T-helper 1 cell treated with Interleukin-12 subunit alpha and Interleukin-12 subunit beta and Interleukin-4 antibody, amounts not matched to agents 30 μg/mL and 1 μg/mL, for 36 hours (primary cell): ENCODE results near the gene ARID5B.
"Not testable (repeated sequence)": the region's sequence is repeated elsewhere in the genome, so short reads cannot be mapped to it uniquely, and the experiment has no call there.

Experiments used
- H3K27ac Mint-ChIP-seq: one replicate; pipeline ENCODE4 v1.8.0; 2021; ENCODE audit warnings: mild to moderate bottlenecking, mixed read lengths
- H3K27me3 Mint-ChIP-seq: one replicate; pipeline ENCODE4 v1.8.0; 2021; ENCODE audit warnings: low read depth, mixed read lengths
- H3K36me3 Mint-ChIP-seq: one replicate; pipeline ENCODE4 v1.8.0; 2021; ENCODE audit warnings: low read depth, mixed read lengths
- H3K4me1 Mint-ChIP-seq: one replicate; pipeline ENCODE4 v1.8.0; 2021; ENCODE audit warnings: low read depth, mixed read lengths
- H3K4me3 Mint-ChIP-seq: one replicate; pipeline ENCODE4 v1.8.0; 2021; ENCODE audit warnings: mild to moderate bottlenecking, moderate library complexity, mixed read lengths
- H3K9me3 Mint-ChIP-seq: one replicate; pipeline ENCODE4 v1.8.0; 2021; ENCODE audit warnings: mixed read lengths

The ARID5B gene

GRCh38 chr10:62028502-62028842 is 127.0 kb downstream of the ARID5B start:
- not testable (repeated sequence) for H3K27ac Mint-ChIP-seq, H3K4me3 Mint-ChIP-seq, H3K27me3 Mint-ChIP-seq, H3K9me3 Mint-ChIP-seq
- H3K36me3 Mint-ChIP-seq = peaks cover 44% of the 10 kb centered on the region
- H3K4me1 Mint-ChIP-seq = peaks cover 60% of the 10 kb centered on the region

- H3K36me3 Mint-ChIP-seq = peaks cover 42% of the 10 kb centered on the region
- H3K27ac Mint-ChIP-seq = peak overlapping the region; percentile 53
- peaks cover 61% of the 10 kb centered on the region for H3K4me1 Mint-ChIP-seq
- no peaks in the 10 kb centered on the region for H3K27me3 Mint-ChIP-seq
- no peaks in the 10 kb centered on the region for H3K9me3 Mint-ChIP-seq
- no peak overlapping the region for H3K4me3 Mint-ChIP-seq
These were observed 127.9 kb downstream of the ARID5B start for GRCh38 chr10:62029401-62029800.

DNA sequence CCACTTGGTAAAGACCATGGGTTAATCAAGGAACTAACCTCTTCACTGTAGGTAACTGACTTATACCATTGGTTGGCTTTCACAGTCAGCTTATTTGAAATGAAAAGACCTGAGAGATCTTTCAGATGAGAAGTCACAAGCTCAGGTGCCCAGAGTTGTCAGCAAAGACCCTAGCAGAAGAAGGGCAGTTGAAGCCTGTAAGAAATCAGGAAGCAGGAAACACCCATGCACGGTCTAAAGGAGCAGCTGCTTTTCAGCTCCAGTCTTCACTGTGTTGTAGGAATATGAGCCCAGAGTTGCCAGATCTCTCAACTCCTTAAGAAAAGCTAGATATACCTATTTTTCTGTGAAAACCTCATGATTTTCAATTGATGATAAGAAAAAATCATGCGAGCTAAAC is 130.0 kb downstream of the ARID5B start:
- H3K27ac Mint-ChIP-seq = peak overlapping the region; percentile 55
- H3K9me3 Mint-ChIP-seq = no peaks in the 10 kb centered on the region
- peaks cover 42% of the 10 kb centered on the region for H3K36me3 Mint-ChIP-seq
- H3K4me3 Mint-ChIP-seq = no peak overlapping the region
- peaks cover 67% of the 10 kb centered on the region for H3K4me1 Mint-ChIP-seq
- H3K27me3 Mint-ChIP-seq = no peaks in the 10 kb centered on the region

DNA sequence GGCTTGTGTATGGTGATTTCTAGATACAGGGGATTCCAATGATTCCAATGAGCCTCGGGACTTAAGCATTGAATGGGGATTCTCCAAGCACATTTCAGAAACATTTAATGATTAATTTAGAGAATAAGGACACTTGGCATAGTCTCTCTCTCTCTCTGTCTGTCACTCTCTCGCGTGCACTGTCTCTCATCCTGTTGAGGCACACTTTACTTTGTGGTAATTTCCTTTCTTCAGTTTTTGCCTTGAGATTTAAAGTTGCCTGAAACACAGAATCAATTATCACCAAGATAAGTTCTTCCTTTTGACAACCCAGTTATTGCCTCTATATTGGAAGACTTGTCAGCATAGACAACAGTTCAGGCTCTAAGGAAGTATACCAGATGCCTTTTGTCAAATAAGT is 131.6 kb downstream of the ARID5B start:
- no peaks in the 10 kb centered on the region for H3K9me3 Mint-ChIP-seq
- H3K36me3 Mint-ChIP-seq = peaks cover 35% of the 10 kb centered on the region
- H3K4me3 Mint-ChIP-seq = peak overlapping the region; percentile 43
- H3K4me1 Mint-ChIP-seq = peaks cover 69% of the 10 kb centered on the region
- no peaks in the 10 kb centered on the region for H3K27me3 Mint-ChIP-seq
- H3K27ac Mint-ChIP-seq = peak overlapping the region; percentile 66

GRCh38 chr10:62034096-62034640 is 132.7 kb downstream of the ARID5B start:
- Mint-ChIP-seq H3K4me3 (no peak overlapping the region), H3K36me3 (peaks cover 29% of the 10 kb centered on the region), H3K27ac (peak overlapping the region; percentile 43)

GRCh38 chr10:62036186-62037081 is 134.9 kb downstream of the ARID5B start:
- Mint-ChIP-seq H3K27ac (peak overlapping the region; percentile 82), H3K4me3 (no peak overlapping the region), H3K4me1 (peaks cover 76% of the 10 kb centered on the region), H3K36me3 (peaks cover 23% of the 10 kb centered on the region), H3K9me3 (no peaks in the 10 kb centered on the region), H3K27me3 (no peaks in the 10 kb centered on the region)

More at GRCh38 chr10:62034096-62034640, 132.7 kb downstream of the ARID5B start:
- H3K9me3 Mint-ChIP-seq = no peaks in the 10 kb centered on the region
- peaks cover 71% of the 10 kb centered on the region for H3K4me1 Mint-ChIP-seq
- H3K27me3 Mint-ChIP-seq = no peaks in the 10 kb centered on the region

GRCh38 chr10:62037166-62037831 is 135.8 kb downstream of the ARID5B start:
- no peak overlapping the region for H3K4me3 Mint-ChIP-seq
- no peaks in the 10 kb centered on the region for H3K9me3 Mint-ChIP-seq
- H3K27ac Mint-ChIP-seq = peak overlapping the region; percentile 77
- peaks cover 78% of the 10 kb centered on the region for H3K4me1 Mint-ChIP-seq
- H3K36me3 Mint-ChIP-seq = peaks cover 30% of the 10 kb centered on the region
- no peaks in the 10 kb centered on the region for H3K27me3 Mint-ChIP-seq

GRCh38 chr10:62037890-62038608 is 136.6 kb downstream of the ARID5B start:
- Mint-ChIP-seq H3K36me3 (peaks cover 32% of the 10 kb centered on the region), H3K9me3 (no peaks in the 10 kb centered on the region), H3K27ac (peak overlapping the region; percentile 91), H3K27me3 (no peaks in the 10 kb centered on the region), H3K4me1 (peaks cover 79% of the 10 kb centered on the region), H3K4me3 (peak overlapping the region; percentile 76)

- Mint-ChIP-seq H3K36me3 (peaks cover 37% of the 10 kb centered on the region), H3K4me3 (peak overlapping the region; percentile 76), H3K9me3 (no peaks in the 10 kb centered on the region), H3K27me3 (no peaks in the 10 kb centered on the region), H3K4me1 (peaks cover 79% of the 10 kb centered on the region), H3K27ac (peak overlapping the region; percentile 91)
These were observed 137.2 kb downstream of the ARID5B start for GRCh38 chr10:62038609-62039190.

GRCh38 chr10:62039954-62040353 is 138.5 kb downstream of the ARID5B start:
- no peaks in the 10 kb centered on the region for H3K27me3 Mint-ChIP-seq
- peaks cover 81% of the 10 kb centered on the region for H3K4me1 Mint-ChIP-seq
- H3K27ac Mint-ChIP-seq = peak overlapping the region; percentile 91
- H3K4me3 Mint-ChIP-seq = peak overlapping the region; percentile 7
- H3K36me3 Mint-ChIP-seq = peaks cover 32% of the 10 kb centered on the region
- no peaks in the 10 kb centered on the region for H3K9me3 Mint-ChIP-seq

DNA sequence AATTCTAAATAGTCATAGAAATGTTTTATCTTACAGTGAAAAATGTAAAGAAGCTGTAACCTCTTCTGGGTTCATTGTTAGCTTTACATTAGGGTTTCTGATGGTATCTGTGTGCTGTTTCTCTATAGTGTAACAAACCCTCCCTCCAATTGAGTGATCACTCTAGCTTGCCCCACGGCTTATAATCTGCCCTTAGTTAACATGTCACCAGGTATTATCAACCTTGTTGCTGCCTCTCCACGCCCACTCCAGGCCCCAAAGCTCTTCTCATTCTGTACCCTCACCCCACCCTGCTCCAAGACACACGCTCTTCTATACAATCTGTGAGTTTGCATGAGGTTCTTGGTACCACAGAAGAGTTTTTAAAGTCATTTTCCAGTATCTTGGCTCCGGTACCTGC is 139.4 kb downstream of the ARID5B start:
- Mint-ChIP-seq H3K4me1 (peaks cover 82% of the 10 kb centered on the region), H3K4me3 (peak overlapping the region; percentile 35), H3K27ac (peak overlapping the region; percentile 85), H3K27me3 (no peaks in the 10 kb centered on the region), H3K36me3 (peaks cover 28% of the 10 kb centered on the region), H3K9me3 (peaks cover 2% of the 10 kb centered on the region)

- peak overlapping the region; percentile 99 for H3K27ac Mint-ChIP-seq
- H3K4me1 Mint-ChIP-seq = peaks cover 90% of the 10 kb centered on the region
- no peaks in the 10 kb centered on the region for H3K27me3 Mint-ChIP-seq
- peak overlapping the region; percentile 68 for H3K4me3 Mint-ChIP-seq
- H3K9me3 Mint-ChIP-seq = peaks cover 3% of the 10 kb centered on the region
- peaks cover 26% of the 10 kb centered on the region for H3K36me3 Mint-ChIP-seq
These were observed 142.0 kb downstream of the ARID5B start for GRCh38 chr10:62043421-62044021.

DNA sequence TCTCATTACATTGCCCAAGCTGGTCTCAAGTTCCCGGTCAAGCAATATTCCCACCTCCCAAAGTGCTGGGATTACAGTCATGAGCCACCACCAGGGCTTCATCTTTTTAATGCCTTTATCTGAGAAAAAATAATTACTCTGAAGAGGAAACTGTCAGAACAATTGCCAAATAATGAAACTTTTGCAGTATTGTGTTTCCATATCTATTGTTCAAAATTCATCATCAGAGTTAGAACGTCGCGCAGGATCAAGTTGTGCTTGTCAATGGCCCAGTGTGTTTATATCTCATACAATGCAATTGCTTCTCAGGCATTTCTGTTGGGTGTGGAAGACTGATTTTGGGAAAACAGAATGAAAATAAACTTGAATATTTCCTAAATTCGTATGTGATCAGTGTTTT is 143.1 kb downstream of the ARID5B start:
- Mint-ChIP-seq H3K4me3 (no peak overlapping the region), H3K36me3 (peaks cover 30% of the 10 kb centered on the region)

More for the DNA sequence above, 143.1 kb downstream of the ARID5B start:
- Mint-ChIP-seq H3K9me3 (peaks cover 3% of the 10 kb centered on the region), H3K27ac (peak overlapping the region; percentile 99), H3K27me3 (no peaks in the 10 kb centered on the region), H3K4me1 (peaks cover 90% of the 10 kb centered on the region)
